HepG2 (cell line): ENCODE measurements around the gene EOLA1. TPM values are rescaled to one million over a fixed set of nuclear protein-coding genes. Genes with fewer than 3 reads are reported as not detected.

Experiments
- AGO1 ChIP-seq: fragments of 200-400 bp; formaldehyde crosslinking; IDR thresholded peaks from 2 replicates; pipeline ENCODE4 v1.6.1; 2017; ENCODE audit warnings: mild to moderate bottlenecking, low read depth, low read length, moderate library complexity; ENCODE audit not compliant: poor library complexity, severe bottlenecking
- DPF2 ChIP-seq: sonication (generic); formaldehyde crosslinking; IDR thresholded peaks from 2 replicates; pipeline ENCODE4 v1.4.0; 2020; ENCODE audit warnings: mild to moderate bottlenecking, low read depth, missing genetic modification reagents, borderline replicate concordance
- GABPB1 ChIP-seq: IDR thresholded peaks from 2 replicates; pipeline ENCODE4 v1.6.1; 2016; ENCODE audit warnings: mild to moderate bottlenecking, missing genetic modification reagents, moderate library complexity, missing compliant biosample characterization
- IRF2 ChIP-seq: IDR thresholded peaks from 2 replicates; pipeline ENCODE4 v1.6.1; 2018; ENCODE audit warnings: missing genetic modification reagents, missing compliant biosample characterization
- IRF9 ChIP-seq: sonication (generic); formaldehyde crosslinking; IDR thresholded peaks from 2 replicates; pipeline ENCODE4 v1.8.0; 2022; ENCODE audit warnings: missing genetic modification reagents, mild to moderate bottlenecking, borderline replicate concordance
- KDM5B ChIP-seq: sonication (generic); formaldehyde crosslinking; IDR thresholded peaks from 2 replicates; pipeline ENCODE4 v1.4.0; 2020; ENCODE audit warnings: missing genetic modification reagents, mild to moderate bottlenecking, borderline replicate concordance
- MNT ChIP-seq: fragments of 450-650 bp; IDR thresholded peaks from 2 replicates; pipeline ENCODE4 v1.6.1; 2016
- POLR2G ChIP-seq: fragments of 200-400 bp; formaldehyde crosslinking; IDR thresholded peaks from 2 replicates; pipeline ENCODE4 v1.6.1; 2018; ENCODE audit warnings: mild to moderate bottlenecking, low read depth, low read length, moderate library complexity
- RBFOX2 ChIP-seq: fragments of 200-400 bp; formaldehyde crosslinking; IDR thresholded peaks from 2 replicates; pipeline ENCODE4 v1.6.1; 2017; ENCODE audit warnings: low read depth, mild to moderate bottlenecking, low read length
- SRSF9 ChIP-seq: fragments of 200-400 bp; formaldehyde crosslinking; IDR thresholded peaks from 2 replicates; pipeline ENCODE4 v1.6.1; 2018; ENCODE audit warnings: borderline replicate concordance, mild to moderate bottlenecking, low read depth, low read length; ENCODE audit not compliant: insufficient read depth, poor library complexity, severe bottlenecking
- UBTF ChIP-seq: sonication (generic); formaldehyde crosslinking; IDR thresholded peaks from 2 replicates; pipeline ENCODE4 v1.4.0; 2020; ENCODE audit warnings: mild to moderate bottlenecking, missing genetic modification reagents
- YEATS4 ChIP-seq: sonication (generic); formaldehyde crosslinking; IDR thresholded peaks from 2 replicates; pipeline ENCODE4 v1.4.0; 2020; ENCODE audit warnings: missing genetic modification reagents, borderline replicate concordance
- ZBTB7A ChIP-seq: sonication (generic); formaldehyde crosslinking; IDR thresholded peaks from 2 replicates; pipeline ENCODE4 v1.8.0; 2022; ENCODE audit warnings: mild to moderate bottlenecking, missing genetic modification reagents
- ZFY ChIP-seq: sonication (generic); formaldehyde crosslinking; IDR thresholded peaks from 2 replicates; pipeline ENCODE4 v1.4.0; 2020; ENCODE audit warnings: missing genetic modification reagents
- ZNF652 ChIP-seq: IDR thresholded peaks from 2 replicates; pipeline ENCODE4 v1.6.1; 2016; ENCODE audit warnings: low read depth, borderline replicate concordance
- polyA plus RNA-seq, 8 experiments: library from polyadenylated mRNA; depleted of rRNA in 3 of 8; stranded (reverse) in 7 of 8; unstranded in 1 of 8; fragments of >200 nt; fragmentation: Illumina TruSeq in 4 of 8; extraction: Trizol in 4 of 8; gene quantifications; 2 replicates each; pipeline versions ENCODE4 v1.2.1 to v1.2.3, GENCODE V29; 2011 to 2016; ENCODE audit warnings: low read depth in 4 of 8, missing spikeins in 1 of 8, mixed read lengths in 1 of 8; ENCODE audit not compliant: insufficient read depth in 1 of 8
- total RNA-seq, 5 experiments: library from RNA; depleted of rRNA; stranded (reverse); fragments of >200 nt; fragmentation: Illumina TruSeq; extraction: Trizol; gene quantifications; 2 replicates each; pipeline ENCODE4 v1.2.3, GENCODE V29; 2016; ENCODE audit warnings: low read depth in 1 of 5
- TF ChIP-seq, protein P1 (sequence below): IDR thresholded peaks from 2 replicates; pipeline ENCODE4 v1.6.1; 2016; ENCODE audit warnings: mild to moderate bottlenecking, missing biosample characterization, missing genetic modification reagents
- TF ChIP-seq, protein P2 (sequence below): sonication (generic); formaldehyde crosslinking; IDR thresholded peaks from 2 replicates; pipeline ENCODE4 v1.5.0; 2020; ENCODE audit warnings: missing genetic modification reagents
- TF ChIP-seq, protein P3 (sequence below): sonication (generic); formaldehyde crosslinking; conservative IDR thresholded peaks from 2 replicates; pipeline ENCODE4 v1.5.0; 2020; ENCODE audit warnings: missing genetic modification reagents

Gene EOLA1
- total and polyA plus RNA-seq, 2 of the 13 experiments (the other 11 are each of a cell fraction or from before 2014, with no cell fraction given) = 6.5 to 9.6 TPM

DNA sequence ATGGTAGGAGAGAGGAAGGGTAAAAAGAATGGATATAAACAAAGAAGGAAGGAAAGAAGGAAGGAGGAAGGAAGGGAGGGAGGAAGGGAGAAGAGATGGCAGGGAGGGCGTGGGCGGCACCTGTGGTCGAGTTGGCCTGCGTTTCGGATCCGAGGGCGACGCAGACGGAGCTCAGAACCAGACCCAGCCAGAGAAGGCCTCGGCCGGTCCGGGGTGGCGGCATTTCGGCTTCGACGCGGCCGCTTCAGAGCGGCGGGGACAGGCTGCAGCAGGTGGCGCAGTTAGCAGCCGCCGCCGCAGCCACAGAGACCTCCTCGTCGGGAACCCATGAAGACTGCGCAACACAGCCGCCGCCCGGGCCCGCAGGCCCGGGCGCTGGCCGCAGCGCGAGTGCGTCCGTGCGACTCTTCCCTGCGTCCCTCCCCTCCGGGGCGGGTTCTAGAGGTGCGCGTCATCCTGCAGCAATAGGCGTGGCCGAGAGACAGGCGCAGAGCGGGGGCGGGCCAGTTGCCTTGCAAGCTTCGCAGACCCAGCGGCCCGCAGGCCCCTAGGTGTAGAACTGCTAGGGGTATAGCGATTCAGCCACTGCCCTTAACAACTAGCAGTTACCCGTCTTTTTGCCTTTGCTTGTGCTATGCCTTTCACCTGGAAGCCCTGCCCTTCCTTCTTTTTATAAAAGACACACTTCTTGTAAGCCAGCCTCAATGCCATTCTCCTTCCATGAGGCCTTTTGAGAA, 35.7 kb upstream of the EOLA1 start, which contains the start of gene IDS (continued):
- TF ChIP-seq, protein P1, sequence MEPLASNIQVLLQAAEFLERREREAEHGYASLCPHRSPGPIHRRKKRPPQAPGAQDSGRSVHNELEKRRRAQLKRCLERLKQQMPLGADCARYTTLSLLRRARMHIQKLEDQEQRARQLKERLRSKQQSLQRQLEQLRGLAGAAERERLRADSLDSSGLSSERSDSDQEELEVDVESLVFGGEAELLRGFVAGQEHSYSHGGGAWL = no peak
- TF ChIP-seq MNT (no peak), RBFOX2 (peak; percentile 76), GABPB1 (CRISPR knock-in tag) (peak; percentile 52; the same call in 1 of the 2 replicates), AGO1 (no peak), SRSF9 (no peak), ZFY (CRISPR knock-in tag) (peak; percentile 76), YEATS4 (peak; percentile 25; the same call in 1 of the 2 replicates), POLR2G (peak; percentile 79), UBTF (peak; percentile 60; the same call in 1 of the 2 replicates), IRF2 (CRISPR knock-in tag) (0 out of 2 replicates have a peak, but pooled peaks have one; percentile 17), ZNF652 (no peak), KDM5B (CRISPR knock-in tag) (0 out of 2 replicates have a peak, but pooled peaks have one; percentile 20), DPF2 (CRISPR knock-in tag) (no peak), ZBTB7A (CRISPR knock-in tag) (no peak), IRF9 (no peak)
- TF ChIP-seq, protein P2, sequence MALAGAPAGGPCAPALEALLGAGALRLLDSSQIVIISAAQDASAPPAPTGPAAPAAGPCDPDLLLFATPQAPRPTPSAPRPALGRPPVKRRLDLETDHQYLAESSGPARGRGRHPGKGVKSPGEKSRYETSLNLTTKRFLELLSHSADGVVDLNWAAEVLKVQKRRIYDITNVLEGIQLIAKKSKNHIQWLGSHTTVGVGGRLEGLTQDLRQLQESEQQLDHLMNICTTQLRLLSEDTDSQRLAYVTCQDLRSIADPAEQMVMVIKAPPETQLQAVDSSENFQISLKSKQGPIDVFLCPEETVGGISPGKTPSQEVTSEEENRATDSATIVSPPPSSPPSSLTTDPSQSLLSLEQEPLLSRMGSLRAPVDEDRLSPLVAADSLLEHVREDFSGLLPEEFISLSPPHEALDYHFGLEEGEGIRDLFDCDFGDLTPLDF (CRISPR knock-in tag) = no peak
- TF ChIP-seq, protein P3, sequence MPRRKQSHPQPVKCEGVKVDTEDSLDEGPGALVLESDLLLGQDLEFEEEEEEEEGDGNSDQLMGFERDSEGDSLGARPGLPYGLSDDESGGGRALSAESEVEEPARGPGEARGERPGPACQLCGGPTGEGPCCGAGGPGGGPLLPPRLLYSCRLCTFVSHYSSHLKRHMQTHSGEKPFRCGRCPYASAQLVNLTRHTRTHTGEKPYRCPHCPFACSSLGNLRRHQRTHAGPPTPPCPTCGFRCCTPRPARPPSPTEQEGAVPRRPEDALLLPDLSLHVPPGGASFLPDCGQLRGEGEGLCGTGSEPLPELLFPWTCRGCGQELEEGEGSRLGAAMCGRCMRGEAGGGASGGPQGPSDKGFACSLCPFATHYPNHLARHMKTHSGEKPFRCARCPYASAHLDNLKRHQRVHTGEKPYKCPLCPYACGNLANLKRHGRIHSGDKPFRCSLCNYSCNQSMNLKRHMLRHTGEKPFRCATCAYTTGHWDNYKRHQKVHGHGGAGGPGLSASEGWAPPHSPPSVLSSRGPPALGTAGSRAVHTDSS (CRISPR knock-in tag) = no peak
